GM08714 (cell line): ENCODE data around the gene VWA1.
"Not testable (repeated sequence)": the region's sequence is repeated elsewhere in the genome, so short reads cannot be mapped to it uniquely, and the experiment has no call there.

Experiments
- H3K4me3 ChIP-seq: fragments of 200-500 bp; sonication (Bioruptor generic); 2 replicates; pipeline ENCODE4 v1.5.1; 2014; ENCODE audit warnings: mild to moderate bottlenecking, low read length, inconsistent platforms
- ZNF274 ChIP-seq: IDR thresholded peaks from 2 replicates; pipeline ENCODE4 v1.6.1; 2012; ENCODE audit warnings: mild to moderate bottlenecking, low read depth, low read length

Gene VWA1

GRCh38 chr1:1415751-1416150, 19.7 kb upstream of the VWA1 start:
- no peak overlapping the region for H3K4me3 ChIP-seq
- TF ChIP-seq ZNF274, result no peak

GRCh38 chr1:1417396-1417795, 18.1 kb upstream of the VWA1 start:
- H3K4me3 ChIP-seq, result not testable (repeated sequence)

GRCh38 chr1:1417825-1418463, 17.5 kb upstream of the VWA1 start:
- H3K4me3 ChIP-seq, result not testable (repeated sequence)

- no peak for TF ChIP-seq ZNF274
- no peak overlapping the region for H3K4me3 ChIP-seq
Observed at GRCh38 chr1:1418464-1419362, 16.8 kb upstream of the VWA1 start.

GRCh38 chr1:1419363-1419812, 16.1 kb upstream of the VWA1 start:
- H3K4me3 ChIP-seq, result no peak overlapping the region
- no peak for TF ChIP-seq ZNF274

- no peak for TF ChIP-seq ZNF274
- no peak overlapping the region for H3K4me3 ChIP-seq
Observed at GRCh38 chr1:1419813-1420653, 15.5 kb upstream of the VWA1 start.

- H3K4me3 ChIP-seq, result no peak overlapping the region
- TF ChIP-seq ZNF274, result no peak
Observed at GRCh38 chr1:1420654-1421141, 14.8 kb upstream of the VWA1 start.

- no peak within 1 kb of the TSS for H3K4me3 ChIP-seq
- no peak for TF ChIP-seq ZNF274
Observed at GRCh38 chr1:1421147-1421906, 14.2 kb upstream of the VWA1 start, which contains the start of gene ANKRD65. TSS of gene ANKRD65 (minus strand) at chr1:1421276. CDS start at chr1:1421005, 271 bp downstream.

- no peak overlapping the region for H3K4me3 ChIP-seq
- TF ChIP-seq ZNF274, result no peak
Observed at GRCh38 chr1:1421907-1422464, 13.5 kb upstream of the VWA1 start.

GRCh38 chr1:1422465-1423244, 12.8 kb upstream of the VWA1 start:
- H3K4me3 ChIP-seq, result no peak overlapping the region
- TF ChIP-seq ZNF274, result no peak

GRCh38 chr1:1423245-1423597, 12.3 kb upstream of the VWA1 start:
- no peak for TF ChIP-seq ZNF274
- H3K4me3 ChIP-seq, result no peak overlapping the region

GRCh38 chr1:1424707-1425106, 10.8 kb upstream of the VWA1 start:
- H3K4me3 ChIP-seq, result no peak overlapping the region
- no peak for TF ChIP-seq ZNF274

GRCh38 chr1:1425426-1425752, 10.1 kb upstream of the VWA1 start:
- H3K4me3 ChIP-seq, result no peak overlapping the region
- TF ChIP-seq ZNF274, result no peak
